ENCODE data around the gene SDC3.

Gene SDC3

GRCh38 chr1:30900486-30900885 is 8.1 kb downstream of the SDC3 start:
- in situ Hi-C loops (cut with HindIII; ENCODE audit: low pct_unique_long_range_greater_than_20kb, low sequenced_read_pairs): no loop called here
- no peak for TF ChIP-seq JUND (IDR thresholded peaks at IDR 0.05; ENCODE audit: low read depth)
- no peak for DNase-seq (ENCODE audit: low read depth in 1 of 2, low spot score in 1 of 2)

- in situ Hi-C loops (cut with HindIII; ENCODE audit: low pct_unique_long_range_greater_than_20kb, low sequenced_read_pairs): no loop called here
- TF ChIP-seq JUND (IDR thresholded peaks at IDR 0.05; ENCODE audit: low read depth): no peak
Measured at GRCh38 chr1:30899577-30900389, 8.8 kb downstream of the SDC3 start.

GRCh38 chr1:30898031-30898815 is 10.3 kb downstream of the SDC3 start:
- no peak for TF ChIP-seq JUND (IDR thresholded peaks at IDR 0.05; ENCODE audit: low read depth)
- in situ Hi-C loops (cut with HindIII; ENCODE audit: low pct_unique_long_range_greater_than_20kb, low sequenced_read_pairs): no loop called here
- no peak for DNase-seq (ENCODE audit: low read depth in 1 of 2, low spot score in 1 of 2)

More at GRCh38 chr1:30899577-30900389, 8.8 kb downstream of the SDC3 start:
- no peak for DNase-seq (ENCODE audit: low read depth in 1 of 2, low spot score in 1 of 2)

- in situ Hi-C loops (cut with HindIII; ENCODE audit: low pct_unique_long_range_greater_than_20kb, low sequenced_read_pairs): no loop called here
- no peak for TF ChIP-seq JUND (IDR thresholded peaks at IDR 0.05; ENCODE audit: low read depth)
Measured at GRCh38 chr1:30896905-30897304, 11.7 kb downstream of the SDC3 start.

GRCh38 chr1:30895944-30896660 is 12.5 kb downstream of the SDC3 start:
- no peak for TF ChIP-seq JUND (IDR thresholded peaks at IDR 0.05; ENCODE audit: low read depth)
- in situ Hi-C loops (cut with HindIII; ENCODE audit: low pct_unique_long_range_greater_than_20kb, low sequenced_read_pairs): no loop called here
- no peak for DNase-seq (ENCODE audit: low read depth in 1 of 2, low spot score in 1 of 2)

More at GRCh38 chr1:30896905-30897304, 11.7 kb downstream of the SDC3 start:
- DNase-seq (ENCODE audit: low read depth in 1 of 2, low spot score in 1 of 2): no peak

- in situ Hi-C loops (cut with HindIII; ENCODE audit: low pct_unique_long_range_greater_than_20kb, low sequenced_read_pairs): no loop called here
- no peak for DNase-seq (ENCODE audit: low read depth in 1 of 2, low spot score in 1 of 2)
- TF ChIP-seq JUND (IDR thresholded peaks at IDR 0.05; ENCODE audit: low read depth): no peak
Measured at GRCh38 chr1:30895382-30895943, 13.1 kb downstream of the SDC3 start.

GRCh38 chr1:30894508-30894973 is 14.0 kb downstream of the SDC3 start:
- no peak for TF ChIP-seq JUND (IDR thresholded peaks at IDR 0.05; ENCODE audit: low read depth)
- no peak for DNase-seq (ENCODE audit: low read depth in 1 of 2, low spot score in 1 of 2)
- in situ Hi-C loops (cut with HindIII; ENCODE audit: low pct_unique_long_range_greater_than_20kb, low sequenced_read_pairs): no loop called here

GRCh38 chr1:30893776-30894507 is 14.6 kb downstream of the SDC3 start:
- in situ Hi-C loops (cut with HindIII; ENCODE audit: low pct_unique_long_range_greater_than_20kb, low sequenced_read_pairs): no loop called here
- no peak for TF ChIP-seq JUND (IDR thresholded peaks at IDR 0.05; ENCODE audit: low read depth)
- DNase-seq (ENCODE audit: low read depth in 1 of 2, low spot score in 1 of 2): no peak

GRCh38 chr1:30892671-30893073 is 15.9 kb downstream of the SDC3 start:
- TF ChIP-seq JUND (IDR thresholded peaks at IDR 0.05; ENCODE audit: low read depth): no peak
- DNase-seq (ENCODE audit: low read depth in 1 of 2, low spot score in 1 of 2): no peak

GRCh38 chr1:30891227-30891552 is 17.4 kb downstream of the SDC3 start:
- no peak for TF ChIP-seq JUND (IDR thresholded peaks at IDR 0.05; ENCODE audit: low read depth)
- in situ Hi-C loops (cut with HindIII; ENCODE audit: low pct_unique_long_range_greater_than_20kb, low sequenced_read_pairs): no loop called here

More at GRCh38 chr1:30892671-30893073, 15.9 kb downstream of the SDC3 start:
- in situ Hi-C loops (cut with HindIII; ENCODE audit: low pct_unique_long_range_greater_than_20kb, low sequenced_read_pairs): no loop called here

GRCh38 chr1:30890502-30891226 is 17.9 kb downstream of the SDC3 start:
- no peak for DNase-seq (ENCODE audit: low read depth in 1 of 2, low spot score in 1 of 2)
- in situ Hi-C loops (cut with HindIII; ENCODE audit: low pct_unique_long_range_greater_than_20kb, low sequenced_read_pairs): no loop called here
- TF ChIP-seq JUND (IDR thresholded peaks at IDR 0.05; ENCODE audit: low read depth): no peak

More at GRCh38 chr1:30891227-30891552, 17.4 kb downstream of the SDC3 start:
- DNase-seq (ENCODE audit: low read depth in 1 of 2, low spot score in 1 of 2): no peak
